Endothelial cell (in vitro differentiated cells): Measurements from ENCODE around the gene AHI1. TPM values are rescaled to one million over a fixed set of nuclear protein-coding genes. Genes with fewer than 3 reads are reported as not detected.

Experiments
- DNase-seq: peaks from one replicate; pipeline ENCODE4 v3.0.0; 2021; ENCODE audit warnings: low spot score
- H3K27ac Mint-ChIP-seq: one replicate; pipeline ENCODE4 v1.8.0; 2021; ENCODE audit warnings: mixed read lengths, inconsistent platforms; ENCODE audit not compliant: unreplicated experiment
- H3K27me3 Mint-ChIP-seq: one replicate; pipeline ENCODE4 v1.8.0; 2021; ENCODE audit warnings: mild to moderate bottlenecking, moderate library complexity, mixed read lengths, inconsistent platforms; ENCODE audit not compliant: unreplicated experiment
- H3K36me3 Mint-ChIP-seq: one replicate; pipeline ENCODE4 v1.8.0; 2021; ENCODE audit warnings: mild to moderate bottlenecking, low read depth, mixed read lengths, inconsistent platforms; ENCODE audit not compliant: unreplicated experiment
- H3K4me1 Mint-ChIP-seq: one replicate; pipeline ENCODE4 v1.8.0; 2021; ENCODE audit warnings: mild to moderate bottlenecking, mixed read lengths, inconsistent platforms; ENCODE audit not compliant: unreplicated experiment
- H3K4me3 Mint-ChIP-seq: one replicate; pipeline ENCODE4 v1.8.0; 2021; ENCODE audit warnings: mild to moderate bottlenecking, mixed read lengths, inconsistent platforms; ENCODE audit not compliant: unreplicated experiment
- H3K9me3 Mint-ChIP-seq: one replicate; pipeline ENCODE4 v1.8.0; 2021; ENCODE audit warnings: mixed read lengths, inconsistent platforms; ENCODE audit not compliant: unreplicated experiment
- total RNA-seq: library from RNA; stranded (reverse); fragmentation: NEBNext Ultra II Directional; extraction: Animal tissue kit (Norgen Biotek cat#: 25700); gene quantifications from one replicate; pipeline ENCODE4 v1.2.1, GENCODE V29; 2021; ENCODE audit not compliant: unreplicated experiment
- TF ChIP-seq, protein P1 (sequence below): fragments of 200-600 bp; sonication (generic); IDR thresholded peaks from one replicate; pipeline ENCODE4 v1.5.0; 2021; ENCODE audit warnings: antibody characterized with exemption; ENCODE audit not compliant: unreplicated experiment

The AHI1 gene
- total RNA-seq, 1 donor from 2014 or later: 12.6 TPM

DNA sequence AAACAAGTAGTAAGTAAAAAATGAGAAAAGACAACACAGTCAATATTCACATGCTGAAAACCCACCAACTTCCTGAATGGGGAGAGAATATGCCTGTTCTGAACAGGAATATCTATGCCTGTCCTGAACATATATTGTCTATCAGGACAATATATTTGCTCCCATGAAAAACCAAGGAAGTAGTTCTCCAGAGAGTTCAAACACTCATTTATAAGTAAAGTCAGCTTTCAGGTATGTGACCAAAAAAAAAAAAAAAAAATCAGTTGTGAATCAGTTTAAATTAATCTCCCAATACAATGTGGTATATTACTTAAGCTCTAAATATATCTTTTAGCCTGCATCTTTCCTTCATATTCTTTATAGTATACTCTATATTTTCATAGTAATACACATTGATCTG lies 197.0 kb downstream of the AHI1 start:
- Mint-ChIP-seq H3K36me3 (peaks cover under 1% of the 10 kb centered on the region), H3K4me1 (peaks cover 21% of the 10 kb centered on the region), H3K4me3 (no peak overlapping the region), H3K27ac (no peak overlapping the region), H3K9me3 (no peaks in the 10 kb centered on the region), H3K27me3 (no peaks in the 10 kb centered on the region)
- no peak for DNase-seq
- TF ChIP-seq, protein P1, sequence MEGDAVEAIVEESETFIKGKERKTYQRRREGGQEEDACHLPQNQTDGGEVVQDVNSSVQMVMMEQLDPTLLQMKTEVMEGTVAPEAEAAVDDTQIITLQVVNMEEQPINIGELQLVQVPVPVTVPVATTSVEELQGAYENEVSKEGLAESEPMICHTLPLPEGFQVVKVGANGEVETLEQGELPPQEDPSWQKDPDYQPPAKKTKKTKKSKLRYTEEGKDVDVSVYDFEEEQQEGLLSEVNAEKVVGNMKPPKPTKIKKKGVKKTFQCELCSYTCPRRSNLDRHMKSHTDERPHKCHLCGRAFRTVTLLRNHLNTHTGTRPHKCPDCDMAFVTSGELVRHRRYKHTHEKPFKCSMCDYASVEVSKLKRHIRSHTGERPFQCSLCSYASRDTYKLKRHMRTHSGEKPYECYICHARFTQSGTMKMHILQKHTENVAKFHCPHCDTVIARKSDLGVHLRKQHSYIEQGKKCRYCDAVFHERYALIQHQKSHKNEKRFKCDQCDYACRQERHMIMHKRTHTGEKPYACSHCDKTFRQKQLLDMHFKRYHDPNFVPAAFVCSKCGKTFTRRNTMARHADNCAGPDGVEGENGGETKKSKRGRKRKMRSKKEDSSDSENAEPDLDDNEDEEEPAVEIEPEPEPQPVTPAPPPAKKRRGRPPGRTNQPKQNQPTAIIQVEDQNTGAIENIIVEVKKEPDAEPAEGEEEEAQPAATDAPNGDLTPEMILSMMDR: no peak

DNA sequence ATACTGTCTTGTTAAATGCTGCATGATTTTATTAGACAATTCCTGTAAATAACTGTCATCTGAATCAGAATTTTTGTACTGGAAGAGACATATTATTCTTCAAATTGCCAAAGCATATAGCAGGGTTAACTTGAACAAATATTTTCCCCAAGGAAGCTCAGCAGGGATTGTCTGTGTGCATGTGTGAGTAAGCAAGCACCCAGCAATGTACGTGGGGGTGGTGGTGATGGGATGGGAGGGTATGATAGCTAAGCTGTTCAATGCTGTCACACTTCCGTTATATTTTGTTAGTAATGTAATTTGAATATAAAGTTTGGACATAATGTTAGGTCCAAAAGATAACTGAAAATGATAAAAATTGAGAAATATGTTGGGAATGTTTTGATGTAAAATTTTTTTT lies 198.3 kb downstream of the AHI1 start:
- H3K27me3 Mint-ChIP-seq: no peaks in the 10 kb centered on the region
- H3K36me3 Mint-ChIP-seq: peaks cover 3% of the 10 kb centered on the region
- DNase-seq: no peak
- H3K27ac Mint-ChIP-seq: no peak overlapping the region
- peaks cover 14% of the 10 kb centered on the region for H3K4me1 Mint-ChIP-seq
- TF ChIP-seq, protein P1: no peak
- no peaks in the 10 kb centered on the region for H3K9me3 Mint-ChIP-seq
- H3K4me3 Mint-ChIP-seq: no peak overlapping the region

DNA sequence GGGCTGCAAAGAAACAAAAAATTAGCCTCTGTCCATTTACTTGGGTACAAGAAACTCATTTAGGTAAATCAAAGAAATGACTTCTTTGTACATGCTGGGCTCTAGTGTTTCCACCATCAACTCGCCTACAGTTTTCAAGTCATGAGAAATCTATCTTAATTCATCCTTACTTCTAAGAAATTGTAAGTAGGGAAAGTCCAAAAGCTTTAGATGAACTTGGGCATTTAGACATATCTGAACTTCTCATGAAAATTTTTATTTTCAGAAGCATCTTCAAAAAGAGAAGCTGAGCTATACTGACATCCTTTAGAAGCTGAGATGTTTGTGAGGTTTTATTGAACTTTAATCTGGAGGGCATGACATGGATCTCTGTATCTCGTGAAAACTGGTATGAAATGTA lies 199.1 kb downstream of the AHI1 start:
- Mint-ChIP-seq H3K9me3 (no peaks in the 10 kb centered on the region), H3K4me1 (peaks cover 14% of the 10 kb centered on the region), H3K27ac (no peak overlapping the region), H3K27me3 (no peaks in the 10 kb centered on the region), H3K36me3 (peaks cover 3% of the 10 kb centered on the region), H3K4me3 (no peak overlapping the region)
- DNase-seq: no peak
- TF ChIP-seq, protein P1: no peak

DNA sequence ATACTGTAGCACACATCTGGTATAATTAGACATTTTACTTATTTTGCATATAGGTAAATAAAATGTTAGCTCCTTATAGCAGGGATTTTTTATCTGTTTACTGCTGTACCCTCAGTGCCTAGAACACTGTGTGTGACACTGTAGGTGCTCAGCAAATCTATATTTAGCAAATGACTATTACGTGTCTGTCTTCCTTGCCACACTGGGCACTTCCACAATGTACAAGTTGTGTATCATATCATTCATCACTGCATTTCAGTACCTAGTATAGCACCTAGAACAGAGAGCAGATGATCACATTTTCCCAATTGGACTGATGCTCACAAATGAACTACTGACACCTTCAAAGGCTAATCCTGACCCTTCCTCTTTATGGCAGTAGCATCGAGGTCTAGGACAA lies 200.8 kb downstream of the AHI1 start:
- H3K36me3 Mint-ChIP-seq: peaks cover 3% of the 10 kb centered on the region

DNA sequence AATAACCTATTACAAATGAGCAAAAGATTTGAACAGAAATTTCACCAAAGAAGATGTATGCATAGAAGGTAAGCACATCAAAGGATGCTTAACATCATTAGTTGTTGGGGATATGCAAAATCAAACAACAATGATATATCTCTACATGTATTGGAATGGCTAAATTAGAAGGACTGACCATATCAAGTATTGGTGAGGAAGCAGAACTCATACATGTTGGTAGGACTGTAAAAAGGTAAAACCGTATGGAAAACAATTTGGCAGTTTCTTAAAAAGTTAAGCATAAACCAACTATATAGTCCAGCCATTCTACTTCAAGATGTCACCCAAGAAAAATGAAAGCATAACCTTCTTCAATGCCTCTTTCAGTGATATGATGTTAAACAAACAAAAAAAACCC lies 202.5 kb downstream of the AHI1 start:
- Mint-ChIP-seq H3K27me3 (no peaks in the 10 kb centered on the region), H3K27ac (no peak overlapping the region), H3K36me3 (peaks cover 3% of the 10 kb centered on the region), H3K9me3 (no peaks in the 10 kb centered on the region), H3K4me1 (peaks cover 9% of the 10 kb centered on the region), H3K4me3 (no peak overlapping the region)
- TF ChIP-seq, protein P1: no peak
- DNase-seq: no peak

More for the DNA sequence above, 200.8 kb downstream of the AHI1 start:
- Mint-ChIP-seq H3K27me3 (no peaks in the 10 kb centered on the region), H3K4me1 (peaks cover 14% of the 10 kb centered on the region), H3K27ac (no peak overlapping the region), H3K4me3 (no peak overlapping the region), H3K9me3 (no peaks in the 10 kb centered on the region)
- DNase-seq: no peak
- TF ChIP-seq, protein P1: no peak
